Sigmoid colon (tissue), 7 donors: Measurements from ENCODE around the gene FHDC1. TPM values are rescaled to one million over a fixed set of nuclear protein-coding genes. Genes with fewer than 3 reads are reported as not detected.
A peak's percentile ranks its signal among the peaks of the same experiment; 100 is the strongest.

Experiments
- DNase-seq: peaks from one replicate; pipeline ENCODE4 v3.0.0-alpha.2; 2019
- H3K27ac ChIP-seq, 4 donors: fragments of 200-600 bp; sonication (generic); one replicate each; pipeline ENCODE4 v1.5.1; 2016 to 2019; ENCODE audit warnings: mild to moderate bottlenecking in 1 of 4
- H3K27me3 ChIP-seq, 3 donors: fragments of 200-600 bp; sonication (generic); one replicate each; pipeline ENCODE4 v1.5.1; 2019; ENCODE audit warnings: mild to moderate bottlenecking in 1 of 3
- H3K36me3 ChIP-seq, 4 donors: fragments of 200-600 bp; sonication (generic); one replicate each; pipeline ENCODE4 v1.5.1; 2016 to 2019
- H3K4me1 ChIP-seq, 4 donors: fragments of 200-600 bp; sonication (generic); one replicate each; pipeline ENCODE4 v1.5.1; 2017 to 2019
- H3K4me3 ChIP-seq, 4 donors: fragments of 200-600 bp; sonication (generic); one replicate each; pipeline ENCODE4 v1.5.1; 2017 to 2019; ENCODE audit warnings: mild to moderate bottlenecking in 2 of 4, moderate library complexity in 1 of 4
- H3K9me3 ChIP-seq, 4 donors: fragments of 200-600 bp in 3 of 4; sonication (generic) in 3 of 4; one replicate each; pipeline versions ENCODE4 v1.5.1 to v1.6.1; 2013 to 2019
- EP300 ChIP-seq, 4 donors: sonication (generic); formaldehyde crosslinking; IDR thresholded peaks; one replicate each; pipeline ENCODE4 v1.6.1; 2017; ENCODE audit warnings: antibody characterized with exemption in 4 of 4
- POLR2A ChIP-seq, 2 donors: fragments of 450-650 bp; IDR thresholded peaks; one replicate each; pipeline ENCODE4 v1.6.1; 2016; ENCODE audit warnings: antibody characterized with exemption in 2 of 2, mild to moderate bottlenecking in 2 of 2, moderate library complexity in 2 of 2
- POLR2AphosphoS5 ChIP-seq, 4 donors: sonication (generic); formaldehyde crosslinking; IDR thresholded peaks; one replicate each; pipeline ENCODE4 v1.6.1; 2017; ENCODE audit warnings: antibody characterized with exemption in 4 of 4
- WGBS, 2 donors: extraction: QIAGEN DNeasy Blood & Tissue Kit; methylation state at CpG; one replicate each; pipeline ENCODE4 v1.1.7; 2013; 5-methylcytosine and 5-hydroxymethylcytosine counted together
- intact Hi-C: fragments of 100-400 bp; cut with DNase I; formaldehyde crosslinking; loops from one replicate; pipeline ENCODE4 v1.15.1; 2023
- polyA plus RNA-seq, 3 donors: library from polyadenylated mRNA; stranded (reverse); fragments of 200-250 nt; gene quantifications; one replicate each; pipeline ENCODE4 v1.2.3, GENCODE V29; 2013
- total RNA-seq, 4 donors: library from RNA; depleted of rRNA; stranded (reverse); fragments of >200 nt; gene quantifications; one replicate each; pipeline ENCODE4 v1.1.0, GENCODE V29; 2016
- TF ChIP-seq, protein P1 (sequence below), 4 experiments: fragments of 450-650 bp in 3 of 4; fragments of 200-600 bp in 1 of 4; IDR thresholded peaks; one replicate each; pipeline ENCODE4 v1.5.1; 2016 to 2019; ENCODE audit warnings: antibody characterized with exemption in 4 of 4, mild to moderate bottlenecking in 3 of 4, moderate library complexity in 2 of 4
- donor health status: healthy with polysubstance abuse.
- donor health status: Bipolar disorder and iron deficiency.
- donor health status: healthy.

The FHDC1 gene, protein sequence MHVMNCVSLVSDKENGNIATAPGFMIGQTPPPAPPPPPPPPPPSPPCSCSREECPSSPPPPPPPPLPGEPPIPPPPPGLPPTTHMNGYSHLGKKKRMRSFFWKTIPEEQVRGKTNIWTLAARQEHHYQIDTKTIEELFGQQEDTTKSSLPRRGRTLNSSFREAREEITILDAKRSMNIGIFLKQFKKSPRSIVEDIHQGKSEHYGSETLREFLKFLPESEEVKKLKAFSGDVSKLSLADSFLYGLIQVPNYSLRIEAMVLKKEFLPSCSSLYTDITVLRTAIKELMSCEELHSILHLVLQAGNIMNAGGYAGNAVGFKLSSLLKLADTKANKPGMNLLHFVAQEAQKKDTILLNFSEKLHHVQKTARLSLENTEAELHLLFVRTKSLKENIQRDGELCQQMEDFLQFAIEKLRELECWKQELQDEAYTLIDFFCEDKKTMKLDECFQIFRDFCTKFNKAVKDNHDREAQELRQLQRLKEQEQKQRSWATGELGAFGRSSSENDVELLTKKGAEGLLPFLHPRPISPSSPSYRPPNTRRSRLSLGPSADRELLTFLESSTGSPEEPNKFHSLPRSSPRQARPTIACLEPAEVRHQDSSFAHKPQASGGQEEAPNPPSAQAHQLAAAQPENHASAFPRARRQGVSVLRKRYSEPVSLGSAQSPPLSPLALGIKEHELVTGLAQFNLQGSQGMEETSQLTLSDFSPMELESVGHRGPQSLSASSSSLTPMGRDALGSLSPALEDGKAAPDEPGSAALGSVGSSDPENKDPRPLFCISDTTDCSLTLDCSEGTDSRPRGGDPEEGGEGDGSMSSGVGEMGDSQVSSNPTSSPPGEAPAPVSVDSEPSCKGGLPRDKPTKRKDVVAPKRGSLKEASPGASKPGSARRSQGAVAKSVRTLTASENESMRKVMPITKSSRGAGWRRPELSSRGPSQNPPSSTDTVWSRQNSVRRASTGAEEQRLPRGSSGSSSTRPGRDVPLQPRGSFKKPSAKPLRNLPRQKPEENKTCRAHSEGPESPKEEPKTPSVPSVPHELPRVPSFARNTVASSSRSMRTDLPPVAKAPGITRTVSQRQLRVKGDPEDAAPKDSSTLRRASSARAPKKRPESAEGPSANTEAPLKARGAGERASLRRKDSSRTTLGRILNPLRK
- 1 to 10 TPM in 2 of 4 donors, under 1 TPM in 2; 0.66 to 2.2 (median 0.94) TPM for total RNA-seq
- 1 to 10 TPM; 4.2 to 7.2 (median 7.1) TPM for polyA plus RNA-seq

DNA sequence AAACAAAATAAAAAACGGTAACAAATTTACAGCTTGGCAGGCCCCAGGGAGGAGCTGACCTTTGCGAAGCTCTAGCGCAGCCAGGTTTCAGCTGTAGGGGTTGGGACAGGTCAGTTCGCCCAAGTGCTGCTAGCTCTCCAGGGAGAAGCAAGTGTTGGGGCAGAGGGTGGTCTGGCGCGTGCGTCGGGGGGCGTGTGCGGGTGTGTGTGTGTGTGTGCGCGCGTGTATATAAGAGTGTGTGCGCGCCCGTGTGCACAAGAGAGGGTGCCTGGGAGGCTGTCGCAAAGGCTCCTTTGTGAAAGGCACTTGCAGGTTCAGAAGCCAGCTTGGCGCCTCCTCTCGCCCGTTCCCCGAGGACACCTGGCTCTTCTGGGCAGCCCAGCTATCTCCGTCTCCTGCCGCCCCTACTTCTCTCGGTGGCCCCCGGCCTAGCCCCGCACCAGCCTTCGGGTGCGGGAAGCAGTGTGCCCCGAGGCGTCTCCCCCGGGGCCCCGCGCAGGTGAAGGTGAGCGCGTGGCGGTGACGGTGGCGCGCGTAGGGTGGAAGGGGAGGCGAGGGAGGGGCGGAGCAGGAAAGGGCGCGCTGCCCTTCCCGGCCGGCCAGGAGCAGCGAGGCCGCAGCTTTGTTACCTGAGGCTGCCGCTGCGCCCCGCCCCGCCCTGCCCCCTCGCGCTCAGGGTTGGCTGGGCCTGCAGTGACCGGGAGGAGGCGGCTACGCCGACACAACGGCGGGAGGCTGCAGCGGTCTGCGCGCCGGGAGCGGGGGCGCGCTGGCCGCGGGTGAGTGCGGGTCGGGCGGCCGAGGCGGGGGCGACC lies at the start of gene FHDC1:
TSS of gene FHDC1 (plus strand) at position 693 of the 815 bp plus-strand sequence. CDS start 6,735 bp downstream, outside the sequence.
- intact Hi-C loops: no loop called here
- peak within 1 kb of the TSS in 3 of 4 donors; percentile 10 to 35 (median 33) for H3K27ac ChIP-seq
- 1 to 2% methylated on average over 75 of the region's 75 CpGs for WGBS, 2 donors

GRCh38 chr4:152887981-152888380 lies 48.1 kb upstream of the FHDC1 start:
- TF ChIP-seq, protein P1, sequence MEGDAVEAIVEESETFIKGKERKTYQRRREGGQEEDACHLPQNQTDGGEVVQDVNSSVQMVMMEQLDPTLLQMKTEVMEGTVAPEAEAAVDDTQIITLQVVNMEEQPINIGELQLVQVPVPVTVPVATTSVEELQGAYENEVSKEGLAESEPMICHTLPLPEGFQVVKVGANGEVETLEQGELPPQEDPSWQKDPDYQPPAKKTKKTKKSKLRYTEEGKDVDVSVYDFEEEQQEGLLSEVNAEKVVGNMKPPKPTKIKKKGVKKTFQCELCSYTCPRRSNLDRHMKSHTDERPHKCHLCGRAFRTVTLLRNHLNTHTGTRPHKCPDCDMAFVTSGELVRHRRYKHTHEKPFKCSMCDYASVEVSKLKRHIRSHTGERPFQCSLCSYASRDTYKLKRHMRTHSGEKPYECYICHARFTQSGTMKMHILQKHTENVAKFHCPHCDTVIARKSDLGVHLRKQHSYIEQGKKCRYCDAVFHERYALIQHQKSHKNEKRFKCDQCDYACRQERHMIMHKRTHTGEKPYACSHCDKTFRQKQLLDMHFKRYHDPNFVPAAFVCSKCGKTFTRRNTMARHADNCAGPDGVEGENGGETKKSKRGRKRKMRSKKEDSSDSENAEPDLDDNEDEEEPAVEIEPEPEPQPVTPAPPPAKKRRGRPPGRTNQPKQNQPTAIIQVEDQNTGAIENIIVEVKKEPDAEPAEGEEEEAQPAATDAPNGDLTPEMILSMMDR (IDR thresholded peaks at IDR 0.05): no peak
- TF ChIP-seq POLR2AphosphoS5 (IDR thresholded peaks at IDR 0.05) (no peak), POLR2A (IDR thresholded peaks at IDR 0.05) (no peak), EP300 (IDR thresholded peaks at IDR 0.05) (no peak)
- DNase-seq: no peak
- intact Hi-C loops: no loop called here

More for the DNA sequence above, at the start of gene FHDC1:
- no peaks in the 10 kb centered on the region for H3K36me3 ChIP-seq
- peak in 1 of 2 donors; percentile 37 for TF ChIP-seq POLR2A (IDR thresholded peaks at IDR 0.05)
- TF ChIP-seq, protein P1 (IDR thresholded peaks at IDR 0.05): no peak
- TF ChIP-seq POLR2AphosphoS5 (IDR thresholded peaks at IDR 0.05): peak in 1 of 4 donors; percentile 52
- no peak for TF ChIP-seq EP300 (IDR thresholded peaks at IDR 0.05)
- H3K27me3 ChIP-seq: peaks cover 16 to 60% (median 41%) of the 10 kb centered on the region in 3 donors
- H3K4me3 ChIP-seq: peak within 1 kb of the TSS; percentile 43 to 70 (median 62)
- H3K4me1 ChIP-seq: peaks cover 0 to 32% (median 28%) of the 10 kb centered on the region in 4 donors
- H3K9me3 ChIP-seq: no peaks in the 10 kb centered on the region
- no peak for DNase-seq

GRCh38 chr4:152892974-152893373 lies 43.1 kb upstream of the FHDC1 start:
- H3K4me1 ChIP-seq: no peaks in the 10 kb centered on the region
- TF ChIP-seq POLR2AphosphoS5 (IDR thresholded peaks at IDR 0.05) (no peak), POLR2A (IDR thresholded peaks at IDR 0.05) (no peak), EP300 (IDR thresholded peaks at IDR 0.05) (no peak)
- TF ChIP-seq, protein P1 (IDR thresholded peaks at IDR 0.05): no peak
- intact Hi-C loops: no loop called here
- no peak overlapping the region for H3K4me3 ChIP-seq
- no peak for DNase-seq
- no peaks in the 10 kb centered on the region for H3K27me3 ChIP-seq
- 19 to 67% methylated on average over 2 of the region's 2 CpGs for WGBS, 2 donors
- H3K27ac ChIP-seq: no peak overlapping the region
- H3K9me3 ChIP-seq: no peaks in the 10 kb centered on the region
- H3K36me3 ChIP-seq: peaks cover 0 to 38% (median 4%) of the 10 kb centered on the region in 4 donors

More at GRCh38 chr4:152887981-152888380, 48.1 kb upstream of the FHDC1 start:
- H3K4me3 ChIP-seq: no peak overlapping the region
- no peak overlapping the region for H3K27ac ChIP-seq
- peaks cover 0 to 58% (median 6%) of the 10 kb centered on the region in 4 donors for H3K36me3 ChIP-seq
- no peaks in the 10 kb centered on the region for H3K4me1 ChIP-seq
- no peaks in the 10 kb centered on the region for H3K9me3 ChIP-seq
- 95 to 96% methylated on average over 6 of the region's 6 CpGs for WGBS, 2 donors
- no peaks in the 10 kb centered on the region for H3K27me3 ChIP-seq

- 92 to 97% methylated on average over 1 of the region's 1 CpG for WGBS, 2 donors
- H3K27ac ChIP-seq: no peak overlapping the region
- TF ChIP-seq EP300 (IDR thresholded peaks at IDR 0.05) (no peak), POLR2A (IDR thresholded peaks at IDR 0.05) (no peak)
- TF ChIP-seq, protein P1 (IDR thresholded peaks at IDR 0.05): no peak
Observed at GRCh38 chr4:152894673-152895072, 41.5 kb upstream of the FHDC1 start.

More at GRCh38 chr4:152894673-152895072, 41.5 kb upstream of the FHDC1 start:
- Histone ChIP-seq H3K4me3 (no peak overlapping the region), H3K36me3 (peaks cover 0 to 25% (median 4%) of the 10 kb centered on the region in 4 donors), H3K27me3 (no peaks in the 10 kb centered on the region), H3K9me3 (no peaks in the 10 kb centered on the region), H3K4me1 (no peaks in the 10 kb centered on the region)
- intact Hi-C loops: no loop called here
- DNase-seq: no peak
